ENCODE data around the gene ASTN2. TPM values are rescaled to one million over a fixed set of nuclear protein-coding genes. Genes with fewer than 3 reads are reported as not detected.

The ASTN2 gene
- polyA plus RNA-seq, 2 of the 4 experiments (the other 2 are of a cell fraction), result 5.8 to 11.6 TPM

GRCh38 chr9:116934131-116934530, 480.7 kb downstream of the ASTN2 start:
- FAIRE-seq (no peak), DNase-seq (ENCODE audit: low read depth in 1 of 2, low spot score in 1 of 2) (no peak), ATAC-seq (no peak)
- CTCF ChIA-PET, result interaction anchor here (0.6 to 0.8 kb wide), 4 partner anchors 10 to 919 kb away, joined by 3 read pairs; no protein-coding TSS in a partner anchor
- H3K4me3 ChIP-seq, result no peak overlapping the region
- H3K4me2 ChIP-seq, result no peak overlapping the region
- TF ChIP-seq REST (IDR thresholded peaks at IDR 0.05) (no peak), ZFP36 (IDR thresholded peaks at IDR 0.05; ENCODE audit: borderline replicate concordance, partially characterized antibody) (no peak), ELK1 (IDR thresholded peaks at IDR 0.05; ENCODE audit: low read depth, low read length) (no peak), POLR2A (IDR thresholded peaks at IDR 0.05; ENCODE audit: low read length) (no peak), HEYL (CRISPR knock-in tag; IDR thresholded peaks at IDR 0.05) (no peak), SMC3 (IDR thresholded peaks at IDR 0.05) (no peak), RAD21 (conservative IDR thresholded peaks at IDR 0.05 in 1 of 2, IDR thresholded peaks at IDR 0.05 in 1 of 2) (no peak), CBX2 (IDR thresholded peaks at IDR 0.05; ENCODE audit: borderline replicate concordance, low read depth) (no peak), NFE2L2 (conservative IDR thresholded peaks at IDR 0.05; ENCODE audit: low read length) (no peak), HOXA7 (CRISPR knock-in tag; IDR thresholded peaks at IDR 0.05) (no peak), HOXB5 (CRISPR knock-in tag; IDR thresholded peaks at IDR 0.05) (no peak), FOXS1 (CRISPR knock-in tag; IDR thresholded peaks at IDR 0.05) (no peak), MAX (IDR thresholded peaks at IDR 0.05) (no peak), CEBPB (IDR thresholded peaks at IDR 0.05) (no peak), GATA3 (IDR thresholded peaks at IDR 0.05; ENCODE audit: borderline replicate concordance) (no peak), MAZ (IDR thresholded peaks at IDR 0.05; ENCODE audit: borderline replicate concordance, low read depth, low read length) (no peak), BCL3 (IDR thresholded peaks at IDR 0.05) (no peak), KDM1A (IDR thresholded peaks at IDR 0.05; ENCODE audit: low read depth) (no peak)
- no peaks in the 10 kb centered on the region for H3K9me3 ChIP-seq
- no peak overlapping the region for H3K27ac ChIP-seq
- H3K4me1 ChIP-seq, result no peaks in the 10 kb centered on the region
- 38% methylated on average over 5 of the region's 5 CpGs for WGBS (ENCODE audit: missing lambda C conversion rate)
- POLR2A ChIA-PET, result no interaction called here

DNA sequence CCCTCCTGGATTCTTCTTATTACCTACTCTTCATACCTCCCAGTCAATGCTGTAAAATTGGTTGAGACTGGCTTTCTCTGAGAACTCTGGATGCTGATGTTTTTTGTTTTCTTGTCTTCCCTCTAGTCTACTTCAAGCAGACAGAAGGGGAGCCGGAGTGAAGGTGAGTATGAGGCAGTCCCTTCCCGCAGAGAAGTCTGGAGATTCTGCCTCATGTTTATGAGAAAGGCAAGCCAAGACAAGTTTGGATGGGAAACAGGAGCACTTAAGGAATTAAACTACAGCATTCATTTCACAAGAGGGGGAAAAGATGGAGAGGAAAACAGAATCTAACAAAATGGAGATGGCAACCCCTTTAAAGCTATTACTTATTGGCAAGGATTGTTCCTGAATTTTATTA, 481.6 kb downstream of the ASTN2 start:
- WGBS (ENCODE audit: missing lambda C conversion rate), result 86% methylated on average over 2 of the region's 2 CpGs
- no peak overlapping the region for H3K4me2 ChIP-seq
- FAIRE-seq (no peak), DNase-seq (ENCODE audit: low read depth in 1 of 2, low spot score in 1 of 2) (no peak), ATAC-seq (no peak)
- H3K4me3 ChIP-seq, result no peak overlapping the region
- H3K9me3 ChIP-seq, result no peaks in the 10 kb centered on the region
- TF ChIP-seq ZNF302 (CRISPR knock-in tag; IDR thresholded peaks at IDR 0.05), result no peak
- TF ChIP-seq NPAS2 (CRISPR knock-in tag; IDR thresholded peaks at IDR 0.05; ENCODE audit: borderline replicate concordance), result no peak
- TF ChIP-seq NFE2L2 (conservative IDR thresholded peaks at IDR 0.05; ENCODE audit: low read length), result no peak
- no peak for TF ChIP-seq PHF8 (IDR thresholded peaks at IDR 0.05; ENCODE audit: borderline replicate concordance, low read depth)
- TF ChIP-seq ZC3H11A (IDR thresholded peaks at IDR 0.05), result no peak
- TF ChIP-seq, protein P1, sequence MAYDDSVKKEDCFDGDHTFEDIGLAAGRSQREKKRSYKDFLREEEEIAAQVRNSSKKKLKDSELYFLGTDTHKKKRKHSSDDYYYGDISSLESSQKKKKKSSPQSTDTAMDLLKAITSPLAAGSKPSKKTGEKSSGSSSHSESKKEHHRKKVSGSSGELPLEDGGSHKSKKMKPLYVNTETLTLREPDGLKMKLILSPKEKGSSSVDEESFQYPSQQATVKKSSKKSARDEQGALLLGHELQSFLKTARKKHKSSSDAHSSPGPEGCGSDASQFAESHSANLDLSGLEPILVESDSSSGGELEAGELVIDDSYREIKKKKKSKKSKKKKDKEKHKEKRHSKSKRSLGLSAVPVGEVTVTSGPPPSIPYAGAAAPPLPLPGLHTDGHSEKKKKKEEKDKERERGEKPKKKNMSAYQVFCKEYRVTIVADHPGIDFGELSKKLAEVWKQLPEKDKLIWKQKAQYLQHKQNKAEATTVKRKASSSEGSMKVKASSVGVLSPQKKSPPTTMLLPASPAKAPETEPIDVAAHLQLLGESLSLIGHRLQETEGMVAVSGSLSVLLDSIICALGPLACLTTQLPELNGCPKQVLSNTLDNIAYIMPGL (CRISPR knock-in tag; IDR thresholded peaks at IDR 0.05; ENCODE audit: borderline replicate concordance), result no peak
- no peak for TF ChIP-seq HOXA7 (CRISPR knock-in tag; IDR thresholded peaks at IDR 0.05)
- TF ChIP-seq, protein P2, sequence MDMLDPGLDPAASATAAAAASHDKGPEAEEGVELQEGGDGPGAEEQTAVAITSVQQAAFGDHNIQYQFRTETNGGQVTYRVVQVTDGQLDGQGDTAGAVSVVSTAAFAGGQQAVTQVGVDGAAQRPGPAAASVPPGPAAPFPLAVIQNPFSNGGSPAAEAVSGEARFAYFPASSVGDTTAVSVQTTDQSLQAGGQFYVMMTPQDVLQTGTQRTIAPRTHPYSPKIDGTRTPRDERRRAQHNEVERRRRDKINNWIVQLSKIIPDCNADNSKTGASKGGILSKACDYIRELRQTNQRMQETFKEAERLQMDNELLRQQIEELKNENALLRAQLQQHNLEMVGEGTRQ (IDR thresholded peaks at IDR 0.05), result no peak
- no peak for TF ChIP-seq RAD21 (conservative IDR thresholded peaks at IDR 0.05 in 1 of 2, IDR thresholded peaks at IDR 0.05 in 1 of 2)
- TF ChIP-seq, protein P3, sequence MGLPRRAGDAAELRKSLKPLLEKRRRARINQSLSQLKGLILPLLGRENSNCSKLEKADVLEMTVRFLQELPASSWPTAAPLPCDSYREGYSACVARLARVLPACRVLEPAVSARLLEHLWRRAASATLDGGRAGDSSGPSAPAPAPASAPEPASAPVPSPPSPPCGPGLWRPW (IDR thresholded peaks at IDR 0.05), result no peak
- TF ChIP-seq MAFK (IDR thresholded peaks at IDR 0.05; ENCODE audit: partially characterized antibody), result no peak
- no peak for TF ChIP-seq MAZ (IDR thresholded peaks at IDR 0.05; ENCODE audit: borderline replicate concordance, low read depth, low read length)
- TF ChIP-seq BHLHE40 (IDR thresholded peaks at IDR 0.05; ENCODE audit: low read depth, low read length), result no peak
- no peak for TF ChIP-seq EHF (CRISPR knock-in tag; IDR thresholded peaks at IDR 0.05)
- no peaks in the 10 kb centered on the region for H3K4me1 ChIP-seq
- ChIA-PET CTCF (interaction anchor here (0.6 kb wide), 1 partner anchor 83 kb away, joined by 4 read pairs; no protein-coding TSS in a partner anchor), POLR2A (no interaction called here)
- H3K27ac ChIP-seq, result no peak overlapping the region
